ENCODE measurements around the gene SELENOO. TPM values are rescaled to one million over a fixed set of nuclear protein-coding genes. Genes with fewer than 3 reads are reported as not detected.

SELENOO gene
- total RNA-seq, 1 experiment from 2014 or later = 19.0 TPM

- TF ChIP-seq CTCF (conservative IDR thresholded peaks at IDR 0.05) = no peak
- no peak overlapping the region for H3K14ac ChIP-seq (ENCODE audit: insufficient read depth, low read length)
- peaks cover 4% of the 10 kb centered on the region for H3K27me3 Mint-ChIP-seq (ENCODE audit: low read depth)
These were observed 23.8 kb upstream of the SELENOO start for GRCh38 chr22:50176850-50177536.

More at GRCh38 chr22:50176850-50177536, 23.8 kb upstream of the SELENOO start:
- Histone ChIP-seq H3K18ac (ENCODE audit: insufficient read length, low read depth, low read length) (no peak overlapping the region), H4K5ac (ENCODE audit: insufficient read length, low read depth, low read length) (no peak overlapping the region), H3K9ac (ENCODE audit: extremely low read depth, insufficient read length, low read length) (no peak overlapping the region), H4K20me1 (ENCODE audit: control insufficient read depth, insufficient read depth, insufficient read length) (no peaks in the 10 kb centered on the region), H2BK5ac (ENCODE audit: insufficient read length, low read length) (no peak overlapping the region), H2BK12ac (ENCODE audit: insufficient read length, low read depth, low read length) (no peak overlapping the region), H2BK120ac (ENCODE audit: low read depth, low read length, poor library complexity, severe bottlenecking) (no peak overlapping the region), H4K8ac (replicated peaks; ENCODE audit: insufficient read length, low read depth, low read length) (no peak overlapping the region), H2AK5ac (ENCODE audit: insufficient read length, low read length) (no peak overlapping the region), H3K23ac (ENCODE audit: insufficient read length, low read depth, low read length) (no peak overlapping the region), H2BK20ac (ENCODE audit: low read depth, low read length, poor library complexity, severe bottlenecking) (no peak overlapping the region), H2AFZ (ENCODE audit: low read length) (no peak overlapping the region), H3K4ac (ENCODE audit: low read depth, low read length) (no peak overlapping the region), H3K27ac (ENCODE audit: insufficient read length, low read depth, low read length) (no peak overlapping the region), H3K56ac (ENCODE audit: insufficient read length, low read depth, low read length) (no peak overlapping the region), H4K91ac (ENCODE audit: insufficient read length, low read depth, low read length) (no peak overlapping the region), H3K4me2 (ENCODE audit: insufficient read depth, insufficient read length, low read length) (no peak overlapping the region), H3K23me2 (ENCODE audit: insufficient read length, low read depth, low read length, poor library complexity, severe bottlenecking) (no peaks in the 10 kb centered on the region), H3K27me3 (ENCODE audit: insufficient read depth, low read length) (no peaks in the 10 kb centered on the region; the same call in 1 of the 2 replicates), H3K79me1 (ENCODE audit: insufficient read depth, low read depth, low read length, poor library complexity, severe bottlenecking) (no peaks in the 10 kb centered on the region), H3K79me2 (ENCODE audit: insufficient read depth, low read length) (no peaks in the 10 kb centered on the region), H2BK15ac (ENCODE audit: low read depth, low read length) (no peak overlapping the region), H3T11ph (ENCODE audit: low read length) (no peak overlapping the region), H3K9me3 (ENCODE audit: control insufficient read depth, low read depth, low read length) (no peaks in the 10 kb centered on the region), H3K4me1 (ENCODE audit: insufficient read depth, low read length) (no peaks in the 10 kb centered on the region)
- Mint-ChIP-seq H3K27ac (no peak overlapping the region), H3K4me3 (no peak overlapping the region), H3K36me3 (ENCODE audit: insufficient read depth in 1 of 3, low read depth in 3 of 3) (peaks cover 0 to 14% (median 4%) of the 10 kb centered on the region in 3 experiments; a peak in 5 of 7 replicates), H3K9me3 (no peaks in the 10 kb centered on the region; a peak in 2 of 5 replicates), H3K4me1 (no peaks in the 10 kb centered on the region)
- DNase-seq = no peak
- WGBS (ENCODE audit: extremely low coverage, insufficient read length, low lambda C conversion rate) = no CpG with 5 or more reads among the region's 76 CpGs

Data from H9 (cell line).